Common myeloid progenitor, CD34-positive (primary cell): ENCODE data around the gene FIBP.

Source experiments
- CTCF ChIA-PET: fragments of 350-600 bp; sonication (Branson Sonifier 250); formaldehyde crosslinking; loops from one replicate; lab custom pipeline; 2021; ENCODE audit warnings: antibody characterized with exemption; lab: Charles Lee
- POLR2A ChIA-PET: fragments of 350-600 bp; sonication (Branson Sonifier 250); formaldehyde crosslinking; loops from one replicate; lab custom pipeline; 2021; ENCODE audit warnings: antibody characterized with exemption; lab: Charles Lee
- DNase-seq, 3 donors: peaks; one replicate each; pipeline versions ENCODE4 v3.0.0 to v3.0.0-alpha.2; 2013
- H3K27ac ChIP-seq, 2 experiments: 1 replicate in 1 of 2; 2 replicates in 1 of 2; pipeline ENCODE4 v1.7.0; 2013; ENCODE audit warnings: inconsistent platforms in 2 of 2, low read length in 2 of 2, mild to moderate bottlenecking in 2 of 2, low read depth in 1 of 2, moderate library complexity in 1 of 2; ENCODE audit not compliant: severe bottlenecking in 2 of 2, insufficient read depth in 1 of 2, poor library complexity in 1 of 2
- H3K27me3 ChIP-seq, 5 experiments: replicated peaks in 2 of 5; 1 replicate in 3 of 5; 2 replicates in 2 of 5; pipeline versions ENCODE4 v1.6.1 to v1.7.0; 2013; ENCODE audit warnings: low read length in 4 of 5, mild to moderate bottlenecking in 2 of 5, moderate library complexity in 2 of 5, inconsistent platforms in 1 of 5; ENCODE audit not compliant: insufficient read depth in 5 of 5, control insufficient read depth in 4 of 5
- H3K36me3 ChIP-seq, 4 experiments: 1 replicate in 2 of 4; 2 replicates in 2 of 4; pipeline versions ENCODE4 v1.6.1 to v1.7.0; 2013; ENCODE audit warnings: low read length in 3 of 4, control low read depth in 1 of 4, mild to moderate bottlenecking in 1 of 4; ENCODE audit not compliant: control insufficient read depth in 4 of 4, insufficient read depth in 4 of 4
- H3K4me1 ChIP-seq, 4 experiments: 1 replicate in 3 of 4; 2 replicates in 1 of 4; pipeline versions ENCODE4 v1.6.1 to v1.7.1; 2013; ENCODE audit warnings: low read length in 3 of 4, mild to moderate bottlenecking in 3 of 4, control low read depth in 1 of 4, inconsistent platforms in 1 of 4, moderate library complexity in 1 of 4; ENCODE audit not compliant: control insufficient read depth in 4 of 4, insufficient read depth in 4 of 4; ENCODE audit errors: control extremely low read depth in 1 of 4
- H3K4me3 ChIP-seq, 7 experiments: 1 replicate in 4 of 7; 2 replicates in 3 of 7; pipeline versions ENCODE4 v1.5.1 to v1.7.0; 2013; ENCODE audit warnings: mild to moderate bottlenecking in 7 of 7, low read length in 6 of 7, moderate library complexity in 6 of 7, inconsistent platforms in 2 of 7, low read depth in 2 of 7, control low read depth in 1 of 7; ENCODE audit not compliant: insufficient read depth in 4 of 7, control insufficient read depth in 1 of 7; ENCODE audit errors: extremely low read depth in 1 of 7
- H3K9me3 ChIP-seq, 5 experiments: 1 replicate in 4 of 5; 2 replicates in 1 of 5; pipeline versions ENCODE4 v1.6.1 to v1.7.1; 2013; ENCODE audit warnings: low read length in 4 of 5, mild to moderate bottlenecking in 2 of 5, inconsistent platforms in 1 of 5, low read depth in 1 of 5, moderate library complexity in 1 of 5; ENCODE audit not compliant: control insufficient read depth in 4 of 5, insufficient read depth in 2 of 5; ENCODE audit errors: control extremely low read depth in 1 of 5
- WGBS: methylation state at CpG from one replicate; pipeline ENCODE4 v1.1.5; 2013; ENCODE audit not compliant: insufficient coverage; 5-methylcytosine and 5-hydroxymethylcytosine counted together

FIBP gene

DNA sequence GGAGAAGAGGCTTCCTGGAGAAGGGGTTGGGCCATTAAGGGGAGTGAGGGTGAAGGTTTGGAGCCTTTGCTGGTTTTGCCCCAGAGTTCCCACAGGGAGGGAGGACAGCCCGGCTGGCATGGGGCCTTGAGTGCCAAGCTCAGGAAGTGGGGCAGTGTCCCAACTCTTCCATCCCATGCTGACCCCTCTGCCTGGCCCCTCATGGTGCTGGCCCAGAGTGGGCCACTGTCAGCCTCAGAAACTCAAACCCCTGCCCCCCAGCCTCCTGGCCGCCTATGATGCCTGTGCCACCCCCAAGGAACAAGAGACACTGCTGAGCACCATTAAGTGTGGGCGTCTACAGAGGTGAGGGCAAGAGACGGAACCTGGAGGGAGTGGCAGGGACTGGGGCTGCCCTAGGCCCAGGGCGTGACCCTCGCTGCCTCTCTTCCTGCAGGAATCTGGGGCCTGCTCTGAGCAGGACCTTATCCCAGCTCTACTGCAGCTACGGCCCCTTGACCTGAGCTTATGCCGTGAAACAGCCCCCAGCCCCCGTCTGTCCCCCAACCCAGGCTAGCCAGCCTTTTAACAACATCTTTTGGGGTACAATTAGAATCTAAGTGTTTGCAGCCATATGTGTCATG, 22.6 kb downstream of the FIBP start:
- WGBS = 99% methylated on average over 8 of the region's 9 CpGs
- H3K27ac ChIP-seq = no peak overlapping the region
- POLR2A ChIA-PET = no interaction called here

DNA sequence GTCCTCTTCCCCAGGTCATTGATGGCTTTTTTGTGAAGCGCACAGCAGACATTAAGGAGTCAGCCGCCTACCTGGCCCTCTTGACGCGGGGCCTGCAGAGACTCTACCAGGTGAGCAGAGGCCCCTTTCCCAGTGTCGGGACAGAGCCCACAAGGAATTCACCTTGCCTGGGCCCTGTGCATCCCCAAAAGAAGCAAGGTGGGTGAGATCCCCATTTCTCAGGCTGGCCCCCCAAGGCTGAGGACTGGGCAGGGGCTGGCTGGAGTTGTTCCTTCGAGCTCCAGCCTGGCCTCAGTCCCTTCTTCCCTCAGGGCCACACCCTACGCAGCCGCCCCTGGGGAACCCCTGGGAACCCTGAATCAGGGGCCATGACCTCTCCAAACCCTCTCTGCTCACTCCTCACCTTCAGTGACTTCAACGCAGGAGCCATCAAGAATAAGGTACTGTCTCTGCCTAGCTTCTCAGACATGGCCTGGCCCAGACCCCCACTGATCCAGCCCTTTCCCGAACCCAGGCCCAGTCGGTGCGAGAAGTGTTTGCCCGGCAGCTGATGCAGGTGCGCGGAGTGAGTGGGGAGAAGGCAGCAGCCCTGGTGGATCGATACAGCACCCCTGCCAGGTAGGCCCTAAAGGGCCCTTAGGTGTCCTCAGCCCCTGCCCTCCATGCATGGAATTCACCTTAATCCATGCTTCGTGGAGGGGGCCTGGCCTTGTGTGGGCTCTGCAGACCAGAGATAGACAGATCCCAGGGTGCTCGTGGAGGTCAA, 23.4 kb downstream of the FIBP start:
- no peak for DNase-seq
- Histone ChIP-seq H3K9me3 (no peaks in the 10 kb centered on the region), H3K27ac (no peak overlapping the region), H3K4me3 (no peak overlapping the region), H3K4me1 (peaks cover 5 to 37% (median 23%) of the 10 kb centered on the region in 4 experiments), H3K36me3 (peaks cover 3 to 57% (median 51%) of the 10 kb centered on the region in 4 experiments), H3K27me3 (no peaks in the 10 kb centered on the region)
- 93% methylated on average over 18 of the region's 18 CpGs for WGBS
- ChIA-PET POLR2A (no interaction called here), CTCF (interaction anchor here (1.6 to 11.0 kb wide), 2 partner anchors 21 to 125 kb away, joined by 3 to 168 read pairs; partner anchors contain the start of genes CCDC85B and FIBP)

More for the DNA sequence above, 22.6 kb downstream of the FIBP start:
- CTCF ChIA-PET = interaction anchor here (1.4 to 11.0 kb wide), 3 partner anchors 12 to 124 kb away, joined by 3 to 168 read pairs (median 3); partner anchors contain the start of genes CCDC85B and FIBP
- Histone ChIP-seq H3K27me3 (no peaks in the 10 kb centered on the region), H3K9me3 (no peaks in the 10 kb centered on the region), H3K36me3 (peaks cover 3 to 57% (median 51%) of the 10 kb centered on the region in 4 experiments), H3K4me1 (peaks cover 5 to 41% (median 27%) of the 10 kb centered on the region in 4 experiments), H3K4me3 (no peak overlapping the region)
- no peak for DNase-seq

- Histone ChIP-seq H3K9me3 (no peaks in the 10 kb centered on the region), H3K4me1 (peaks cover 5 to 37% (median 26%) of the 10 kb centered on the region in 4 experiments), H3K27me3 (no peaks in the 10 kb centered on the region), H3K4me3 (no peak overlapping the region), H3K27ac (no peak overlapping the region), H3K36me3 (peaks cover 3 to 57% (median 51%) of the 10 kb centered on the region in 4 experiments)
- no peak for DNase-seq
- CTCF ChIA-PET = interaction anchor here (6.1 to 11.0 kb wide), 3 partner anchors 7 to 23 kb away, joined by 81 to 168 read pairs (median 124); partner anchors contain the start of genes CCDC85B, EFEMP2 and FIBP
- POLR2A ChIA-PET = no interaction called here
- WGBS = 85% methylated on average over 10 of the region's 12 CpGs
Observed at GRCh38 chr11:65863889-65864705, 24.2 kb downstream of the FIBP start.

- H3K4me3 ChIP-seq = no peak overlapping the region
- no peak for DNase-seq
- WGBS = over 99% methylated on average over 17 of the region's 24 CpGs
- peaks cover 11 to 45% (median 34%) of the 10 kb centered on the region in 4 experiments for H3K4me1 ChIP-seq
- POLR2A ChIA-PET = no interaction called here
- no peaks in the 10 kb centered on the region for H3K27me3 ChIP-seq
- CTCF ChIA-PET = interaction anchor here (0.9 to 7.9 kb wide), 4 partner anchors 8 to 24 kb away, joined by 3 to 124 read pairs (median 42); partner anchors contain the start of genes CCDC85B, EFEMP2 and FIBP
- H3K27ac ChIP-seq = peak overlapping the region in 1 of 2 experiments; percentile 25
- peaks cover 3 to 57% (median 49%) of the 10 kb centered on the region in 4 experiments for H3K36me3 ChIP-seq
- H3K9me3 ChIP-seq = no peaks in the 10 kb centered on the region
Observed at GRCh38 chr11:65862941-65863888, 25.1 kb downstream of the FIBP start.

DNA sequence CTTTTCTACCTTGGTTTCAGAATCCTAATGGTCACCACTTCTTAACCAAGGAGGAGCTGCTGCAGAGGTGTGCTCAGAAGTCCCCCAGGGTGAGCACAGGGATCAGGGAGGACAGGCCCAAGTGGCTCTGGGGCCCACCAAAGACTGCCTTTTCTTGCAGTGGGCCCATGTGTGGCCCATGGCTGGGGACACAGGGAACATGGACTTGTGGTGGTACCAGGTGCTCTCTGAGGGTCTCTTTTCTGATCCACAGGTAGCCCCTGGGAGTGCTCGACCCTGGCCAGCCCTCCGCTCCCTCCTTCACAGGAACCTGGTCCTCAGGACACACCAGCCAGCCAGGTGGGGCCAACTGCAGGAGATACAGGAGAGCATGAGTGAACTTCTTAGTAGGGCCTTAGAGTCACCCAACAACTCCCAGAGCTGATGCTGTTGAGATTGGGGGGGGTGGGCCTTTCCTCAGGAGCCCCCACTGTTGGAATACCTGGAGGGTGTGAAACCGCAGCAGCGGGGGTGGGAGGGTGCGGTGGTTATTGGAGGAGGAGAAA, 26.0 kb downstream of the FIBP start:
- POLR2A ChIA-PET = no interaction called here

More for the DNA sequence above, 26.0 kb downstream of the FIBP start:
- no peak for DNase-seq
- Histone ChIP-seq H3K4me1 (peaks cover 11 to 41% (median 32%) of the 10 kb centered on the region in 4 experiments), H3K4me3 (no peak overlapping the region), H3K9me3 (no peaks in the 10 kb centered on the region), H3K36me3 (peaks cover 3 to 55% (median 47%) of the 10 kb centered on the region in 4 experiments), H3K27ac (peak overlapping the region in 1 of 2 experiments; percentile 25), H3K27me3 (no peaks in the 10 kb centered on the region)
- 96% methylated on average over 3 of the region's 5 CpGs for WGBS
- CTCF ChIA-PET = interaction anchor here (0.9 to 7.9 kb wide), 6 partner anchors 9 to 82 kb away, joined by 3 to 124 read pairs (median 4); partner anchors contain the start of genes CCDC85B, EFEMP2 and FIBP
